Stimulated activated CD4-positive, alpha-beta T cell treated with anti-CD3 and anti-CD28 coated beads, Interleukin-1b, Interleukin-23, amount 100 ng/mL, for 1 hour (primary cell): Measurements from ENCODE around the gene MYL3.

ENCODE experiments used
- DNase-seq, 2 donors: peaks; one replicate each; pipeline ENCODE4 v3.0.0-alpha.2; 2020; ENCODE audit warnings: low read depth in 2 of 2

The MYL3 gene

GRCh38 chr3:46883054-46883829, 20.0 kb upstream of the MYL3 start:
- no peak for DNase-seq

- no peak for DNase-seq
These were observed 19.3 kb upstream of the MYL3 start for GRCh38 chr3:46882377-46883053.

DNA sequence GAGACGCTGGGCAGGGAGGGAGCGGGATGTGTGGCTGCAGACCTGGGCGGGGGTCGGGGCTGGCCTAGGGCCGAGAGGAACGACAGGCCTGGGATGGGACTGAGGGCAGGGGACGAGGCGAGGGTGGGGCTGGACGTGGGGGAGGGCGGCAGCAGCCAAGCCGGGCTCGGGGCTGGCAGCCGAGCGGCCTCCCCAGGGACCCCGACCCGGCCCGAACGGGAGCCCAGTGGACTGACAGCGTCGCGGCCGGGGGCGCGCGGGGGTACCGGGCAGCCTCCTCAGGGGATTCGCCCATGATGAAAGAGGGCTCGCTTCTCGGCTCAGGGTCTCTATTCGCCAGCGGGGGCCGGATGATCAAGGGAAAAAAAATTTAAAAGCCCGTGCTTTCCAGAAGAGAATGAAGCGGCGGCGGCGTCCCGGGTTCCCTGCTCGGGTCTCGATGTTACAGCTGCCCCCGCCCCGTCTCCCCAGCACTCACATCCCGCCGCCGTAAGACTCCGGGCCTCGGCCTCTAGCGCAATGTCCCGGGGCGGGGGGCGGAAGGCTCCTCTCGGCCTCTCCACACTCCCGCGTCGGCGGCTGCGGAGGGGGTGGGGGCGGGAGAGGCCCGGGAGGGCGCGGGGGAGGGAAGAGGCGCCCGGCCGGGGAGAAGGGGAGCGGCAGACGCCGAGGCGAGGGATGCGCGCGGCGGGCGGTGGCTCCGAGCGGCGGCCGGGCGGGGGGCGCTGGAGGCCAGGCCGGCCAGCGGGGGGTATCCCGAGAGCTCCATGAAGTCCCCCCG, 18.5 kb upstream of the MYL3 start:
- DNase-seq: no peak

- DNase-seq: no peak
These were observed 17.8 kb upstream of the MYL3 start for GRCh38 chr3:46880884-46881595.

DNA sequence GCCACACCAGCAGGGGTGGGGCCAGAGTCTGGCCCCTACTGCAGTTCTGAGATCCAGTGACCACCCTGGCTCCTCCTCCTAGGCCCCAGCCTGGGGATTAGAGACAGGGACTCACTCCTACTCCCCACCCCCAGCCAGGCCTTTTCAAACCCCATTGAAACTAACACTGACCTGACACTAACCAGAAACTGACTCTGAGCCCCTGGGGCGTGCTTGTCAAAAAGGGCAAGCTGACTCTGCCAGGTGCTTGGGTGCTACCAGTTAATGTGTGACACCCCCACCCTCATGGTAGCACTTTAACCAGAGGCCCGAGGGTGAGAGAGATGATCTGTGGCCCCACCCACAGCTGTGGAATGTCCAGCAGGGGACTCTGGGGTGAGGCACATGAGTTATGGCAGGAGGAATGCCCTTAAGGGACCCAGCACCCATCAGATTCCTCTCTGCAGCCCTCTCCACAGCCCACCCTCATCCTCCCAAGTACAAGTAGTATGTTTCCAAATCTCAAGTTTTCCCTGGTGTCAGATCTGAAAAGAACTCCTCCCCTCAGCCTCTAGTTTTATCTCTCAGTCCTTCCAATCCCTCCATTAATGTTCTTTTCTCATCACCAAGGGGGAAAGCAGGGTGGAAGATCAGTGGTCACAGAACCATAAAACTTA, 15.7 kb upstream of the MYL3 start:
- DNase-seq: no peak

DNA sequence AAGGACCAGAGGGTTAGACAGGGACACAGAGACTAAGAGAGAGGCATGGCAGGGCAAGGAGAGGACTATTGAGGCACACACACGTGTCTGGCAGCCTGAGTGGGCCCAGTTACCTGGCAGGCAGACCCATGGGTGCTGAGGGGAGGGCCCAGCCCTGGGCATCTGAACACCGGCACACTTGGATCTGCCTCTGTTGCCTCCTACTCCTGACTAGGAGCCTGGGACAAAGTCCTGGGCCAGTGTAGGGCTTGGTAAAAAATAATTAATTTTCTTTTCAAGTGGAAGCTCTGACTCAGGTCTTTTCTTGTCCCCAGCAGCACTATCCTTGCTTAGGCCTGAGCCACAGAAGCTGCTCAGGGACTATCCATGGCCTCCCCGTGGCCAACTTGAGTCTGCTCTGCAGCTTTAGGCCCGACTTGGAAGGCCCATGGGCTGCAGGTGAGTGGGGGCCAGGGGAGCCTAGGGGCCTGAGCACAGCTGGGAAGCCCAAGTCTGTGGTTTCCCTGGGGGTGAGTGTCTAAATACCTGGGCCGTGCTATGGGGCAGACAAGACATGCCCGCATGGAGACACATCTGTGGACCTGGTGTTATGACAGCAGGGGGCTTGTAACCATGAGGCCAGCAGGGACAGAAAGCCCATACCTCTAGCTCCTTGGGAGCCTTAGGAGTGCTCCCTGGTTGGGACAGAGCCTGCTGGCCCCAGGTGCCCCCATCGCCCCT, 14.3 kb upstream of the MYL3 start, which contains the start of gene PTH1R:
TSS of gene PTH1R (plus strand) at position 316 of the 720 bp plus-strand sequence. CDS start 5,839 bp downstream, outside the sequence.
- DNase-seq: no peak

DNA sequence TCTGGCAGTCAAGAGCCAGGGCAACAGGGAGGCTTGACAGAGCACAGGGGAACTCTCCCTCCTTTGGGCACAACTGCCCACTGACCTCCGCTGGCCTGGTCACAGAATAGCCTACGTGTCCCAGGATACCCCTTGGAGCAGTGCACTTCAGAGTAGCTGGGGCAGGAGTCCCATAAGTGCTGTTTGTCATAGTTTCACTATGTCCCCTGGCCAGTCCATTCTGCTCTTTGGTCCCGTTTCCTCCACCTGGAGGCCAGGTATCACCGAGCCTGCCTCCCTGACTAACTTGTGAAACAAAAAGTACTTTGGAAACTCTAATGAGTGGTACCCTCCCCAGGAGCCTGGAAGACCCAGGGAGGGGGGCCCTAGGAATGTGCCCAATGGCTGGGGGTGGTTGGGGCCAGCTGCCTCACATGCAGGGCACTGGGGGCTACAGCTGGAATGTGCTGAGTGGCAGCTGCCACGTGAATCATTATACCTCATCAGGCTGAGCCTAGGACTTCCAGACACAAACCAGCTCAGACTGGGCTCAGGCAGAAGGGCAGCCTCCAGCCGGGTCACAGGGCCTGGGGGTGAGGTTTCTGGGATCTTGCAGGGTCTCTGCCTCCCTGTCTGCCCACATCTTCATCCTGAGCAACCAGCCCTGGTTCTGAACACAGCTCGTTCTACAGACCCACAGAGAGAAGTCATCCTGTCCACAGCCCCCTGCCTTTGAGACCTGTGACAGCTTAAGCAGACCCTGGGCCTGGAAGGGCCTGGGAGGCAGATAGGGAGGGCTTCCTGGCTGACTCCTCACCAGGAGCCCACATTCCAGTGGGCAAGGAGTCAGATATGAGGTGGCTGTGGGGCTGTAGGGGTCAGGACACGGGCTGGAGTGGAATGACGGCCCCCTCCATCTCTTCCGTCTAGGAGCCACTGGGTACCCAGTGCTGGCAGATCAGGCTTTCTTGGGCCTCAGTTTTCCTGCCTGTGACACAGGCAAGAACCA, 13.4 kb upstream of the MYL3 start:
- DNase-seq: no peak

DNA sequence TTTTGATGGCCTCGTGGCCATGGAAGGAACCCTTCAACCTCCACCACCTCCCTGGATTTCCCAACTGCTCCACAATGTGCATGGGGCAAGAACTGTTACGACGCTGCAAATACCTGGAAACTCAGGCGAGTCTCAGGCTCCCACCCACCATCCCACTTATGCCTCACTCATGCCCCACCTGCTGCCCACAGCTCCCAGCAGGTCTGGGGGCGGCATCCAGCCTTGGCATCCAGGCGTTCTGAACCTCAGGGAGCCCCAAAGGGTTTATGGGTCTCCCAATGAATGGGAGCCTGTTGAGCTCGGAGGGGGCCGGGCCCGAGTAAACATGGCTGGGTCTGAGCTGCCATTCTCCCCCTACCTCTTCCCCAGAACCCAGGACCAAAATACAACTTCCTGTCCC, 12.3 kb upstream of the MYL3 start:
- DNase-seq: no peak

- DNase-seq: no peak
These were observed 11.2 kb upstream of the MYL3 start for GRCh38 chr3:46874430-46874829.

DNA sequence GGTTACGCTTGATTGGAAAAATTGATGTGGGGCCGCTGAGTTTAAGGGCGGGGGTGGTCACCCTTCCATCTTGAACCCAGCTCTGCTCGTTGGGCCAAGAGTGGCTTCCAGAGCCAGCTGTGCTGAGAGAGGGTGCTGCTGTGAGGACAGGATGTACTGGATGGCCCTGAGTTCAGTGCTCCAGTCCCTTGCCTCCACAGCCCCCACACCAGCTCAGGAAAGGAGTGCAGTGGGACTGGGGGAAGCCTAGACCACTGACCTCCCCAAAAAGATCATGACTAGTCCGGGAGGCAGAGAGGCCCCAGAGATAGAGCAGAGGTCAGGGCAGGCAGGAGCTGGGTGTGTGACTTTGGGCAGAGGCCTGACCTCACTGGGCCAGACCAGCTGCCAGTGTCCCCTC, 10.3 kb upstream of the MYL3 start:
- DNase-seq: no peak

DNA sequence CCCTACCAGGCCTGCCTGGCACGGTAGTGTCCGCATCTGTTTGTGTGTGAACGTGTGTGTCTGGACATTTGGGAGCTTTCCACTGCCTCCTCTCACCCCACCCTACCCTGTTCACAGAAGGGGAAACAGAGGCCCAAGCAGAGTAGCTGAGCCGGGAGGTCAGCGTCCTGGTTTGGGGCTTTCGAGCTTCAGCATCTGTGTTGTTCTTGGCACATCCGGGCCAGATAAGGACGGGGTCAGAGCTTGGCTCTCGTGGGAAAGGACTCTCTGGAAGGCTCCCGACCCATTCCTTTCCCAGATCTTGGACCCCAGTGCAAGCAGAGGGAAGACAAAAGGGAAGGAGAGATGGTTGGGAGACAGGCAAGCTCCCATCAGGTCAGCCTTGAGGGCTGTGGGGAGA, 8.0 kb upstream of the MYL3 start:
- DNase-seq: no peak

DNA sequence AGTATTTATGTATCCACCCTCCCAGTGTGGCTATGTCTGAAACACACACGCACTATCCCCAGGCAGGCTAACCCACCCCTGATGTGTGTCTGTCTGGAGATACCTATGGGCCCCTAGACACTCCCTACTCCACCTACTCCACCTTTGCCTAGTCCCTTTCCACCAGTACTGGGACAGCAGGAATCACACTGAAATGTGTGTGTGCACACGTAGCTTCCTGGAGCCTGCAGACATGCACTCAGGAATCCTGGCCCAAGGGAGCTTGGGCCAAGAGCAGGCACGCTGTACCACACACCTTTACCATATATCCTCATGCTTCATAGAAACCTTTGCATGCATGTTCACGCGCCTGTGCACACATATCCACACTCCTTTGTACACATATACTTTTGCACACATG, 7.4 kb upstream of the MYL3 start:
- no peak for DNase-seq

- no peak for DNase-seq
These were observed 6.2 kb upstream of the MYL3 start for GRCh38 chr3:46869440-46869839.

DNA sequence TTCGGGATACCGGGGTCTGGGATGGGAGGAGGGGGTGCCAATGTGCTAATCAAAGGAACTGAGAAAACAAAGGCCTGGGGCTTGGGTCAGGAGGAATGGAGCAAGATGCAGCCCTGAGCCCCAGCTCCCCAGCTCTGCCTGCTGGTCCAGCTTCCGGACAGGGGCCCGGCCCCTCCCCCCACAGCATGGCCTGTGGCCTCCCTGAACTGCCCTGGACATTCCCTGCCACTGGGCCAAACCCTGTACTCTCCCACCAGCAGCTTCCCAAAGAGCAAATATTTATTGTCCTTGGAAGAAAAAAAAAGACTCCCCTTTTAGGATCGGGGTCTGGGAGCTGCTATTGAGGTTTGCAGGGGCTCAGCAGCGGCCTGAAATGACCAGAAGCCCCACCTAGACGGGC, 5.7 kb upstream of the MYL3 start:
- DNase-seq: no peak

DNA sequence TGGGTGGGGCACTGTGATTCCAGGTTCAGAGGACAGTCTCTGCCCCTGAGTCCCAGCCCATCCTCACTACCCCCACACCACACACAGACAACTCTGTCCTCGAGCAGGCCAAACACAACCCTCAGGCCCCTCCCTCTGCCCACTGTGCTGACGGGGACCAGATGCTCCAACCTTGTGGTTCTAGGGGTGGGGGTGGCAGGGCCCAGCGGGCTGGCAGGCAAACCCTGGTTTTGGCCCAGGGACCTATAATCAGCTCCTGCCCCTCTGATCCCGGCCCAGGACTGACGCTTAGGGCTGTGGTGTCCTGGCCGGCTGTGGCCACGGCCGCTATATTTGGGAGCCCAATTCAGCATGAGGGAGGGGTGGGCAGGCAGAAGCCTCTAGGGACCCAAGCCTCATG, 5.0 kb upstream of the MYL3 start:
- DNase-seq: no peak

GRCh38 chr3:46867550-46867898, 4.3 kb upstream of the MYL3 start:
- no peak for DNase-seq

- peak; percentile 64 to 81 for DNase-seq
These were observed 3.7 kb upstream of the MYL3 start for GRCh38 chr3:46866720-46867549.

DNA sequence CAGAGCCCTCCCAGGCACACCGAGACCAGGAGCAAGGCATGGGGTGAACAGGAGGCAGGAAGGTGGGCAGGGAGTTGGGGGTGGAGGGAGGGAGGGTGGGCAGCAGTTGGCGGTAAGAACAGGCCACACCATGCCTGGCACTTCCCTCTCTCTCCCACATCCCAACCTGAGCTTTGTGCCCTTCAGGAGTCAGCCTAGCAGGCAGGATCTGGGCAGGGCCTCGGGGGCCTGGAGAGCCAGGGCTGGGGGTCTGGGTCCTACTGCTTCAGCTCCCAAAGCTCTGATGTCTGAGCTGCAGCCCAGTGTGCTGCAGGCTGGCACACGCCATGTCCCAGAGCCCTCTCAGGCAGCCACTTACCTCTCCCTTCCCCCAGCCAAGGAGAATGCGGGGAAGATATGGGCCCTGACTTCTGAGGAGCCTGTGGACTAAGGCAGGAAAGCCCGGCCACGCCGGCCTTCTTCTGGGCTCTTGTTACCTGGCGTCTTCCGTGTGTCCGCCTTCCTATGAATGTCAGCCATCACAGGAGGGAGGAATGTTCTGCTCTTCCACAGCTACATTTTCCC, 2.9 kb upstream of the MYL3 start:
- no peak for DNase-seq
